NB4 (cell line): ENCODE measurements around the gene TMEM151A.
A peak's percentile ranks its signal among the peaks of the same experiment; 100 is the strongest.

Source experiments
- DNase-seq: peaks from one replicate; pipeline ENCODE4 v3.0.0; 2010; ENCODE audit warnings: low read depth
- H3K4me3 ChIP-seq: one replicate; pipeline ENCODE4 v1.5.1; 2011; ENCODE audit warnings: mild to moderate bottlenecking, low read depth, low read length, moderate library complexity
- MYC ChIP-seq: IDR thresholded peaks from 2 replicates; pipeline ENCODE4 v1.6.1; 2011; ENCODE audit warnings: low read depth, low read length
- POLR2A ChIP-seq: IDR thresholded peaks from 2 replicates; pipeline ENCODE4 v1.6.1; 2011; ENCODE audit warnings: mild to moderate bottlenecking; ENCODE audit not compliant: insufficient read length; ENCODE audit errors: extremely low read depth
- TF ChIP-seq, protein P1 (sequence below): IDR thresholded peaks from one replicate; pipeline ENCODE4 v1.5.1; 2012; ENCODE audit warnings: low read depth, low read length
- TF ChIP-seq, protein P2 (sequence below): IDR thresholded peaks from 2 replicates; pipeline ENCODE4 v1.6.1; 2011; ENCODE audit warnings: low read depth, low read length

Gene TMEM151A

DNA sequence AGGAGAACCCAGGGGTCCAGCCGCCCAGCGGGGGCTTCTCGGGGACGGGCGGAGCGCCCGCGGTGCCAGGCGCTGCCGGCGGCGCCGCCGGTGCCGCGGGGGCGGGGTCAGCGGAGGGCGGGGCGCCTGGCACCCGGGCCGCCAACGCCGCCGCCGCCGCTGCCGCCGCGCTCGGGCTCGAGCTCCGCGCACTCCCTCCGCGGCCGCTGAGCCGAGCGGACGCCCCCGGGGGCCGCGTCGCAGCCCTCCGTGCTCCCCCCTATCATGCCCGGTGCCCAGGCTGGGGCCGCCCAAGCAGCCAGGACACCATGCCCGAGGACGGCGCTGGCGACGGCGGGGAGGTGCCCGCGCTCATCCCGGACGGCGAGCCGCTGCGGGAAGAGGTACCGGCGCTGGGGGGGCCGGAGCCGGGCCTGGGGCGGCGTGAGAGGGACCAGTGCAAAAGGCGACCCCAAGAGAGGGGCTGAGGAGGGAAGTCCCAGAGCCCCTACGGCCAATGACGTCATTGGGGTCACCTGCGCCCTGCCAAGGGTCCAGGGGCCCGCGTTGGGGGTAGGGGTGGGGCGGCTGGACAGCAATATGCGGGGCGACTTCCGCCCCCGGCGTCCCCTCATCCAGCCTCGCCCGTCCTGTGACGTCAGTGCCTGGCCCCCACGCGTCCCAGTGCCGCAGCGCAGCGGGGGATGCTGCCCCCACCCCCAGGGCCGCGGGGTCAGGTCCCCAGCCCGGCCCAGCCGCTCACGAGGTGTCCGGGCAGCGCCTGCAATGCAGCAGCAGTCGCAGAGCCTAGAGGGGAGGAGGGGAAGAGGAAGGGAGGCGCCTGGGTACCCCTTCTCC, at the start of gene TMEM151A:
TMEM151A (plus strand) TSS at position 189 of the 837 bp plus-strand sequence; CDS start at position 309, 120 bp downstream.
- TF ChIP-seq, protein P1, sequence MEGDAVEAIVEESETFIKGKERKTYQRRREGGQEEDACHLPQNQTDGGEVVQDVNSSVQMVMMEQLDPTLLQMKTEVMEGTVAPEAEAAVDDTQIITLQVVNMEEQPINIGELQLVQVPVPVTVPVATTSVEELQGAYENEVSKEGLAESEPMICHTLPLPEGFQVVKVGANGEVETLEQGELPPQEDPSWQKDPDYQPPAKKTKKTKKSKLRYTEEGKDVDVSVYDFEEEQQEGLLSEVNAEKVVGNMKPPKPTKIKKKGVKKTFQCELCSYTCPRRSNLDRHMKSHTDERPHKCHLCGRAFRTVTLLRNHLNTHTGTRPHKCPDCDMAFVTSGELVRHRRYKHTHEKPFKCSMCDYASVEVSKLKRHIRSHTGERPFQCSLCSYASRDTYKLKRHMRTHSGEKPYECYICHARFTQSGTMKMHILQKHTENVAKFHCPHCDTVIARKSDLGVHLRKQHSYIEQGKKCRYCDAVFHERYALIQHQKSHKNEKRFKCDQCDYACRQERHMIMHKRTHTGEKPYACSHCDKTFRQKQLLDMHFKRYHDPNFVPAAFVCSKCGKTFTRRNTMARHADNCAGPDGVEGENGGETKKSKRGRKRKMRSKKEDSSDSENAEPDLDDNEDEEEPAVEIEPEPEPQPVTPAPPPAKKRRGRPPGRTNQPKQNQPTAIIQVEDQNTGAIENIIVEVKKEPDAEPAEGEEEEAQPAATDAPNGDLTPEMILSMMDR, result no peak
- TF ChIP-seq POLR2A, result no peak
- no peak for TF ChIP-seq MYC
- TF ChIP-seq, protein P2, sequence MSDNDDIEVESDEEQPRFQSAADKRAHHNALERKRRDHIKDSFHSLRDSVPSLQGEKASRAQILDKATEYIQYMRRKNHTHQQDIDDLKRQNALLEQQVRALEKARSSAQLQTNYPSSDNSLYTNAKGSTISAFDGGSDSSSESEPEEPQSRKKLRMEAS, result no peak
- H3K4me3 ChIP-seq, result no peak within 1 kb of the TSS
- DNase-seq, result no peak

DNA sequence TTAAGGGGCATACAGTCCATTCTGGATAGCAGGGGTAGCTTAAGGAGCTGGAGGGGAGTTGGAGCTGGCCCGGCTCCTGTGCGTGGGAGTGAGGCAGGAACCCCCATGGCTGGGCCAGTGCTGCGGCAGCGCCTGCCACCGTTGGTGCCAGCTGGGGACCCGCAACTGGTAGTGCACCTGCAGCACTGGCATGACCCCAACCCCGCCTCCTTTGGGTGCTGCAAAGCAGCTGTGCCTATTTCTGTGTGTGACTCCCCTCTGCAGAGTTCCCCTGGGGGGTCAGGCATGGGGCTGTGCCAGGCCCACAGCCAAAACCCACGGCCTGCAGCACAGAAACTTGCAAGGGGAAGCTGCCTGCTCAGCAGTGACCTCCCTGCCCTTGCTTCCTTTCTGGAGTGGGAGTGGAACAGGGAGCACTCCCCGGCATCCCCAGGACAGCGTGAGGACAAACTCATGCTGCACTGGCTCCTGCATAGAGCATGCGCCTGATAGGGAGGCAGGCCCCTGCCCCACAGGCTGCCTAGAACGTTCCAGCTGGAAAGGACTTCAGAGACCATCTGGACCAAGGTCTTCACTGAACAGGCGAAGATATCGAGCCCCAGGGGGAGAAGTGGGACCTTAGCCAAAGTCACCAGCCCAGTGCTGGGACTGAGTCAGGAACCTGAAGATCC, 49.5 kb upstream of the TMEM151A start:
- no peak overlapping the region for H3K4me3 ChIP-seq
- TF ChIP-seq MYC (no peak), POLR2A (no peak)
- TF ChIP-seq, protein P2, result no peak
- TF ChIP-seq, protein P1, result no peak
- peak; percentile 48 for DNase-seq

DNA sequence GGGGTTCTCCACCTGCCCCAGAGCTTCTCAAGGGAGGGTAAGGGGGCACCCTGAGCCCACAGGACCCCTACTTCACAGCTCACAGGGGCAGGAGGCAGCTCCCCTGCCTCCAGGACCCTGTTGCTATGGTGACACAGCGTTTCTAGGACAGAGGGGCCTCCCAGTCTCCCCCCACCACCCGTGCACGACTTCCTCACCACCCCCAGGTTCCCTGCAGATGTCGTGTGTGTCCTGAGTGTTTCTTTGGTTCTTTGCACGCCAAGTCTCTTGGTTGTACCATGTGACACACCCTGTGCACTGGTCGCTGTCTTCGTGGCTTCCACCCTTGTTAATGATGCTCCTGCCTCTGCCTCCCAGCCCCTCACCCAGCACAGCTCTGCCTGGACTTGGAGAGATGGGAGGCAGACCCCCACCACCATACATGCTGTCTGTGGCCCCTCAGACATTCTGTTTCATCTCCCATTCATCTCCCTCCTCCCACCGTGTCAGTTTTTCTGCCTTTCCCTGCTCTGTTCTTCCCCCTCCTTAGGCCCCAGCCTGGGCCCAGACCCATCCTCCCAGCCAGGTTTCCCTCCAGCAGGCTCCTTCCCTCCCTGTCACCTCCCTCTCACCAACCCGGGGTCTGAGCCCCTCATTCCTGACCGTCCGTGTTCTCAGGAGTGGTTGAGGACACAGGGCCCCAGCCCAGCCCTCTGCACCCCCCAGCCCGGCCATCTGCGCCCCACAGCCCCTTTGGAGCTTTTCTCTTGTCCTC, 47.7 kb upstream of the TMEM151A start:
- TF ChIP-seq, protein P2, result no peak
- TF ChIP-seq MYC (no peak), POLR2A (no peak)
- TF ChIP-seq, protein P1, result no peak
- no peak for DNase-seq
- no peak overlapping the region for H3K4me3 ChIP-seq

DNA sequence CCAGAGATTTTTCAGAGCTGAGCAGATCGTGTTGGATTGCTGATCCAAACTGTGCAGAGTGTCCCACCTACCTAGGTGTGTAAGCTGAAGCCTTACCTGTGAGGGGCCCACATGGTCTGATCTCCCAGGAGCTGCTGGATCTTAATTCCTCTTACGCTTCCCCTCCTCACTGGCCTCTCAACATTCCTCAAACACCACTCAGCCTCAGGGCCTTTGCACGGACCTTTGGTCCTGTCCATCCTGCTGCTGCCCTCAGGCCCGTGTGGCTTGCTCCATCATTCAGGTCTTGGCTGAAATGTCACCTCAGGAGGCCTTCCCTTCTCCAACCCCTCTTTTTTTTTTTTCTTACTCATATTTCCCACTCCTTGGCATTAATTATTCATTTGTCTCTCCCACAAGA, 44.4 kb upstream of the TMEM151A start:
- TF ChIP-seq, protein P2, result no peak
- TF ChIP-seq MYC (no peak), POLR2A (no peak)
- TF ChIP-seq, protein P1, result no peak
- no peak overlapping the region for H3K4me3 ChIP-seq
- DNase-seq, result no peak

DNA sequence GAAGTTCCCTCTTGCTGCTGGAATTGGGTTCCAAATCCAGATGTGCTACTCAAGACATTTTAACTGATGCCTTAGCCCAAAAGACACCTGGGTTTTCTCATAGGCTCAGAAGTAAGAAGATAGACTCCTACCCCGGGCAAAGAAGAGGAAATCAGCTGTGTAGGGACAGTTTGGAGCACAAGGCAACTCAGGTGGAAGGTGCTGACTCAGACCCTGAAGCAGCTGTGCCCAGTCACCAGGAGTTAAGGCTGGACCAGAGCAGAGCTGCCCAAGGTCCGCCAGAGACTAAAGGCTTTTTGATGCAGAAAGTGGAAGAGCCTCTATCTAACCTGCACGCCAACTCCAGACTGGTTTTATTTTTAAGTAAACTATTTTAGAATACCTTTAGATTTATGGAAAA, 43.9 kb upstream of the TMEM151A start:
- no peak for DNase-seq
- TF ChIP-seq, protein P1, result no peak
- TF ChIP-seq POLR2A (no peak), MYC (no peak)
- TF ChIP-seq, protein P2, result no peak
- no peak overlapping the region for H3K4me3 ChIP-seq
